Heart right ventricle (tissue), 16 donors: ENCODE results near the gene SBF2. TPM values are rescaled to one million over a fixed set of nuclear protein-coding genes. Genes with fewer than 3 reads are reported as not detected.

Source experiments
- ATAC-seq, 8 donors: fragments of 200-7000 bp; cut with Tn5 transposase; one replicate each; pipeline ENCODE4 v1.9.1; 2020; ENCODE audit warnings: mild to moderate bottlenecking in 8 of 8, moderate library complexity in 8 of 8, moderate number of reproducible peaks in 1 of 8
- DNase-seq, 2 donors: peaks; one replicate each; pipeline ENCODE4 v3.0.0-alpha.2; 2020
- H3K27ac ChIP-seq, 10 donors: fragments of 200-600 bp; sonication (generic) in 2 of 10; one replicate each; pipeline versions ENCODE4 v1.5.0 to v1.8.0; 2020 to 2022; ENCODE audit warnings: mild to moderate bottlenecking in 3 of 10
- H3K27me3 ChIP-seq, 7 donors: fragments of 200-600 bp; one replicate each; pipeline ENCODE4 v1.8.0; 2021 to 2022; ENCODE audit warnings: mild to moderate bottlenecking in 2 of 7
- H3K36me3 ChIP-seq, 9 donors: fragments of 200-600 bp; sonication (generic) in 1 of 9; one replicate each; pipeline versions ENCODE4 v1.5.0 to v1.8.0; 2020 to 2022; ENCODE audit warnings: mild to moderate bottlenecking in 2 of 9
- H3K4me1 ChIP-seq, 9 donors: fragments of 200-600 bp; sonication (generic) in 1 of 9; one replicate each; pipeline versions ENCODE4 v1.5.0 to v1.8.0; 2020 to 2022; ENCODE audit warnings: mild to moderate bottlenecking in 4 of 9
- H3K4me3 ChIP-seq, 10 donors: fragments of 200-600 bp; sonication (generic) in 2 of 10; one replicate each; pipeline versions ENCODE4 v1.5.0 to v1.8.0; 2020 to 2022; ENCODE audit warnings: mild to moderate bottlenecking in 7 of 10, moderate library complexity in 2 of 10
- H3K9me3 ChIP-seq, 11 donors: fragments of 200-600 bp in 10 of 11; sonication (generic) in 2 of 11; one replicate each; pipeline versions ENCODE4 v1.5.0 to v1.8.0; 2013 to 2022; ENCODE audit warnings: mild to moderate bottlenecking in 2 of 11, control low read depth in 1 of 11, moderate library complexity in 1 of 11
- WGBS, 2 donors: extraction: QIAGEN DNeasy Blood & Tissue Kit; methylation state at CpG; one replicate each; pipeline ENCODE4 v1.1.7; 2013; ENCODE audit warnings: inconsistent platforms in 1 of 2; 5-methylcytosine and 5-hydroxymethylcytosine counted together
- intact Hi-C, 10 donors: fragments of 100-400 bp; cut with DNase I; formaldehyde crosslinking; loops; one replicate each; pipeline versions ENCODE4 v1.11.1 to v1.14.2; 2022
- polyA plus RNA-seq, 2 donors: library from polyadenylated mRNA; stranded (reverse); fragments of 200-250 nt; gene quantifications; one replicate each; pipeline ENCODE4 v1.2.3, GENCODE V29; 2013
- total RNA-seq, 10 donors: library from RNA; stranded (reverse); fragmentation: NEBNext Ultra II Directional in 3 of 10; extraction: Animal tissue kit (Norgen Biotek cat#: 25700) in 3 of 10; gene quantifications; one replicate each; pipeline versions ENCODE4 v1.2.1 to v1.2.4, GENCODE V29; 2021 to 2023
- TF ChIP-seq, protein P1 (sequence below), 9 donors: fragments of 200-600 bp; sonication (generic) in 2 of 9; IDR thresholded peaks; one replicate each; pipeline versions ENCODE4 v1.5.0 to v1.8.0; 2021 to 2022; ENCODE audit warnings: antibody characterized with exemption in 9 of 9, mild to moderate bottlenecking in 5 of 9, moderate library complexity in 1 of 9
- donor health status: Arrhythmogenic right ventricular cardiomyopathy.
- donor health status: ischemic (EF 13 %, LVEDD 7.1; RV severe dilation, severe dysfunction).
- donor health status: healthy with polysubstance abuse.
- donor health status: DM: no; HTN: yes; CAD: no.
- donor health status: DM: no; HTN: no; CAD: no.
- donor health status: ischemic (EF 25% LVEDD 6.9; RV normal size, moderate dysfunction).
- donor health status: ischemic (EF 25% LVEDD 5.7; RV mildly dilated, moderate dysfunction).
- donor health status: healthy.
- donor health status: DM: yes; HTN: yes; CAD: no.
- donor health status: Ischemic cardiomyopathy.
- donor health status: ischemic (EF 35%, LVEDD 5.7; RV mildly dilated, moderate dysfunction).
- donor health status: nonischemic (EF 11% LVEDD 7.7; RV severe dilation, severe dysfunction).
- donor health status: DM: yes; HTN: yes; CAD: no.
- donor health status: PGD.
- donor health status: ischemic (EF 29% LVEDD 5.4; RV normal size, mild dysfunction).
- donor health status: nonischemic (EF 23%, LVEDD 6.1; RV moderate dilation, normal function).

Gene SBF2
- total and polyA plus RNA-seq, 12 donors = 8.9 to 27.1 (median 21.2) TPM

GRCh38 chr11:9759519-9760192 lies 534.4 kb downstream of the SBF2 start:
- H3K9me3 ChIP-seq = no peaks in the 10 kb centered on the region
- no peaks in the 10 kb centered on the region for H3K27me3 ChIP-seq
- H3K4me1 ChIP-seq = peaks cover 14 to 73% (median 48%) of the 10 kb centered on the region in 9 donors
- no peaks in the 10 kb centered on the region for H3K36me3 ChIP-seq
- intact Hi-C loops = loop anchor here (2.0 to 10.0 kb wide), 14 partner anchors 58 to 975 kb away; partner anchors contain the start of gene ADM (in 6 of the 10)
- WGBS, 2 donors = 24 to 31% methylated on average over 10 of the region's 10 CpGs
- peak; percentile 76 to 84 for DNase-seq
- ATAC-seq = peak; percentile 50 to 75 (median 68)
- TF ChIP-seq, protein P1, sequence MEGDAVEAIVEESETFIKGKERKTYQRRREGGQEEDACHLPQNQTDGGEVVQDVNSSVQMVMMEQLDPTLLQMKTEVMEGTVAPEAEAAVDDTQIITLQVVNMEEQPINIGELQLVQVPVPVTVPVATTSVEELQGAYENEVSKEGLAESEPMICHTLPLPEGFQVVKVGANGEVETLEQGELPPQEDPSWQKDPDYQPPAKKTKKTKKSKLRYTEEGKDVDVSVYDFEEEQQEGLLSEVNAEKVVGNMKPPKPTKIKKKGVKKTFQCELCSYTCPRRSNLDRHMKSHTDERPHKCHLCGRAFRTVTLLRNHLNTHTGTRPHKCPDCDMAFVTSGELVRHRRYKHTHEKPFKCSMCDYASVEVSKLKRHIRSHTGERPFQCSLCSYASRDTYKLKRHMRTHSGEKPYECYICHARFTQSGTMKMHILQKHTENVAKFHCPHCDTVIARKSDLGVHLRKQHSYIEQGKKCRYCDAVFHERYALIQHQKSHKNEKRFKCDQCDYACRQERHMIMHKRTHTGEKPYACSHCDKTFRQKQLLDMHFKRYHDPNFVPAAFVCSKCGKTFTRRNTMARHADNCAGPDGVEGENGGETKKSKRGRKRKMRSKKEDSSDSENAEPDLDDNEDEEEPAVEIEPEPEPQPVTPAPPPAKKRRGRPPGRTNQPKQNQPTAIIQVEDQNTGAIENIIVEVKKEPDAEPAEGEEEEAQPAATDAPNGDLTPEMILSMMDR (IDR thresholded peaks at IDR 0.05) = no peak
- peak overlapping the region in 8 of 10 donors; percentile 50 to 86 (median 79) for H3K4me3 ChIP-seq
- peak overlapping the region; percentile 57 to 97 (median 94) for H3K27ac ChIP-seq

DNA sequence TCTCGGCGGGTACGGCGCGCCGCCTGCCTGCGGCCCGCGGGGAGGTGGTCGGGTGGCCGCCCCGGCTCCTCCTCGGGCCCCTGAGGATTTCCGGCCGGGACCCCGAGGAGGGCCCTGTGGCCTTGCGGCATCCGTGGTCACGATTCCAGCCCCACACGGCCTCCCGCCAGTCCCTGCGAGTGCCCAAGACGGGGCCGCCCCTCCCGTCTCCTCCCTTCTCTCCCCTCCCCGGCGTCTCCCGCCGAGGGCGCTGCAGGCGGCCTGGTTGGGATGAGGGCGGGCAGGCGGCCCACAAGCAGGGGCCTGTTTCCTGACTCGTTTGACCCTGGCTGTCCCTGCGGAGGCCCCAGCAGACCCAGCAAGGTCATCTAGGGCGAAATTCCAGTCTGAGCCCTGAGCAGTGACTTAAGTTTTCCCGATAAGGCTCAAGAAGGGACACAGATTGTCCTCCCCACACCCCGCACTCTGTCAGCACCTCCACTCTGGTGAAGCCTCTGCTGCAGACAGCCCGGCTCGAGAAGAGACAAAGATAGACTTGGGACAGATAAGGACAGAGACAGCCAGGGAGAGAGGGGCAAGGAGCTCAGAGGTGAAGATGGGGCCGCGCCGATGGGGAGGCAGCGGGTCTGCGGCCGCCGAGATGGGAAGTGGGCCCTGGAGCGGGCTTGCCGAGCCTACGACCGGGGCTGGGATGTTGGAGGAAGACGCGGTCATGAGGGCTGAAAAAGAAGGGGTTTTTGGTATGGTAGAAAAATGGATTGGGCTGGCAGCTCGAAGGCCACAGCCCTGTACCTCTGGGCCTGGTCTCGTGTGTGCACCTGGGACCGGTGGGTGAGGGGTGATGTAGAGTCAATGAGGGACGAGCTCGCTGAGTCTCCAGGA lies 535.1 kb downstream of the SBF2 start:
- TF ChIP-seq, protein P1 (IDR thresholded peaks at IDR 0.05) = peak in 3 of 9 donors; percentile 28 to 63 (median 55)
- intact Hi-C loops = loop anchor here (1.0 to 10.0 kb wide), 16 partner anchors 103 to 976 kb away; partner anchors contain the start of gene ADM (in 5 of the 10)
- Histone ChIP-seq H3K27me3 (no peaks in the 10 kb centered on the region), H3K4me3 (peak overlapping the region; percentile 50 to 86 (median 74)), H3K36me3 (no peaks in the 10 kb centered on the region), H3K9me3 (no peaks in the 10 kb centered on the region), H3K4me1 (peaks cover 14 to 74% (median 52%) of the 10 kb centered on the region in 9 donors), H3K27ac (peak overlapping the region; percentile 57 to 97 (median 94))
- peak; percentile 75 to 84 (median 81) for ATAC-seq
- 3 to 6% methylated on average over 53 to 58 of the region's 58 CpGs for WGBS, 2 donors
- peak; percentile 83 to 89 for DNase-seq

DNA sequence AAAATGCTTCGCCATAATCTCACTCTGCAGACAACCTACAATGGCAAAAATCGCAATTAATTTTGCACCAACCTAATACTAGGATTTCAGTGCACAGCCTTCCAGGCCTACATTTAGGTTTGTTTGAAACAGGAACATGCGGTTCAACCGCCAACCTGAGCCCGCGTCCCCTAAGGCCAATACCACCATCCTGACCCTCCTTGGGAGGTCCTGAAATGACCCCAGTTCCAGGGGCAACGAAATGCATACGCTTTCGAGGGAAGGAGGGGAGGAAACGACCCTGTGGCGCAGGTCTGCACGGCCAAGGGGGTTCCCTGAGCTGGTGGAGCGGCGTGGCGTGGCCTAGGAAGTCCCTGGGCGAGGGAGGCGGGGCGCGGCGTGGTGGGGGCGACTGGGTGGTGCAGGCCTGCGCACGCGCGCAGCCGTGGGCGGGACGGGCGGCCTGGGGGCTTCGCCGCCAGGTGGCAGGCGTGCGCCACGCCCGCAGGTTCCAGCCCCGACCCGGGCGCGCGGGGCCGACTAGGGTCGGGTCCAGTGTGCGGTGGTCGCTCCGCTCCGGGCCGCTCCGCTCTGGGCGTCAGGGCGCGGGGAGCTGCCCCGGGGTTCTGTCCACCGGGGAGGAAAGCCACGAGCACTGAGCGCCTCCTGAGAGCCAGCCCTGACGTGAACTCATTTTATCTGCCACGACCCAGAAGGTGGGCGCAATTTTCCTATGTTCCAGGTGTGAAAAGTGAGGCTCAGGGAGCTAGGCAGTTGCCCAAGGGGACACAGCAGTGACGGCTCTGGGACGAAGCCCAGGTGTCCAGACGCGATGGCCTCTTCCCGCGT lies 536.0 kb downstream of the SBF2 start:
- H3K27ac ChIP-seq = peak overlapping the region; percentile 57 to 97 (median 94)
- H3K9me3 ChIP-seq = no peaks in the 10 kb centered on the region
- peaks cover 14 to 76% (median 53%) of the 10 kb centered on the region in 9 donors for H3K4me1 ChIP-seq
- 5% methylated on average over 60 to 64 of the region's 64 CpGs for WGBS, 2 donors
- ATAC-seq = peak; percentile 52 to 89 (median 75)
- intact Hi-C loops = loop anchor here (1.0 to 10.0 kb wide), 16 partner anchors 104 to 977 kb away; partner anchors contain the start of gene ADM (in 5 of the 10)
- no peaks in the 10 kb centered on the region for H3K27me3 ChIP-seq
- no peaks in the 10 kb centered on the region for H3K36me3 ChIP-seq
- TF ChIP-seq, protein P1 (IDR thresholded peaks at IDR 0.05) = peak; percentile 69 to 96 (median 91)
- peak; percentile 89 to 92 for DNase-seq
- peak overlapping the region; percentile 50 to 86 (median 74) for H3K4me3 ChIP-seq
